ENCODE data around the gene SPO11. TPM values are rescaled to one million over a fixed set of nuclear protein-coding genes. Genes with fewer than 3 reads are reported as not detected.
A peak's percentile ranks its signal among the peaks of the same experiment; 100 is the strongest.

The SPO11 gene
- total and polyA plus RNA-seq, 9 of the 15 experiments (the other 6 are each of a cell fraction or from before 2014, with no cell fraction given), result not detected

GRCh38 chr20:57381596-57382503, 52.2 kb downstream of the SPO11 start (continued):
- TF ChIP-seq MYNN (IDR thresholded peaks at IDR 0.05) (0 out of 2 replicates have a peak, but pooled peaks have one; percentile 33), MYNN (CRISPR knock-in tag; IDR thresholded peaks at IDR 0.05) (no peak), CBFA2T3 (IDR thresholded peaks at IDR 0.05) (no peak), MYC (IDR thresholded peaks at IDR 0.05; ENCODE audit: low read depth, low read length) (peak; percentile 88), MYC (CRISPR knock-in tag; IDR thresholded peaks at IDR 0.05; ENCODE audit: borderline replicate concordance, low read depth) (no peak), CC2D1A (IDR thresholded peaks at IDR 0.05) (peak; percentile 68), ZNF24 (IDR thresholded peaks at IDR 0.05) (peak; percentile 41; the same call in 1 of the 2 replicates)
- TF ChIP-seq, protein P1, sequence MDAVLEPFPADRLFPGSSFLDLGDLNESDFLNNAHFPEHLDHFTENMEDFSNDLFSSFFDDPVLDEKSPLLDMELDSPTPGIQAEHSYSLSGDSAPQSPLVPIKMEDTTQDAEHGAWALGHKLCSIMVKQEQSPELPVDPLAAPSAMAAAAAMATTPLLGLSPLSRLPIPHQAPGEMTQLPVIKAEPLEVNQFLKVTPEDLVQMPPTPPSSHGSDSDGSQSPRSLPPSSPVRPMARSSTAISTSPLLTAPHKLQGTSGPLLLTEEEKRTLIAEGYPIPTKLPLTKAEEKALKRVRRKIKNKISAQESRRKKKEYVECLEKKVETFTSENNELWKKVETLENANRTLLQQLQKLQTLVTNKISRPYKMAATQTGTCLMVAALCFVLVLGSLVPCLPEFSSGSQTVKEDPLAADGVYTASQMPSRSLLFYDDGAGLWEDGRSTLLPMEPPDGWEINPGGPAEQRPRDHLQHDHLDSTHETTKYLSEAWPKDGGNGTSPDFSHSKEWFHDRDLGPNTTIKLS (IDR thresholded peaks at IDR 0.05; ENCODE audit: borderline replicate concordance, low read depth), result no peak
- TF ChIP-seq, protein P2, sequence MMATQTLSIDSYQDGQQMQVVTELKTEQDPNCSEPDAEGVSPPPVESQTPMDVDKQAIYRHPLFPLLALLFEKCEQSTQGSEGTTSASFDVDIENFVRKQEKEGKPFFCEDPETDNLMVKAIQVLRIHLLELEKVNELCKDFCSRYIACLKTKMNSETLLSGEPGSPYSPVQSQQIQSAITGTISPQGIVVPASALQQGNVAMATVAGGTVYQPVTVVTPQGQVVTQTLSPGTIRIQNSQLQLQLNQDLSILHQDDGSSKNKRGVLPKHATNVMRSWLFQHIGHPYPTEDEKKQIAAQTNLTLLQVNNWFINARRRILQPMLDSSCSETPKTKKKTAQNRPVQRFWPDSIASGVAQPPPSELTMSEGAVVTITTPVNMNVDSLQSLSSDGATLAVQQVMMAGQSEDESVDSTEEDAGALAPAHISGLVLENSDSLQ (IDR thresholded peaks at IDR 0.05), result peak; percentile 11; the same call in 1 of the 2 replicates
- TF ChIP-seq, protein P3, sequence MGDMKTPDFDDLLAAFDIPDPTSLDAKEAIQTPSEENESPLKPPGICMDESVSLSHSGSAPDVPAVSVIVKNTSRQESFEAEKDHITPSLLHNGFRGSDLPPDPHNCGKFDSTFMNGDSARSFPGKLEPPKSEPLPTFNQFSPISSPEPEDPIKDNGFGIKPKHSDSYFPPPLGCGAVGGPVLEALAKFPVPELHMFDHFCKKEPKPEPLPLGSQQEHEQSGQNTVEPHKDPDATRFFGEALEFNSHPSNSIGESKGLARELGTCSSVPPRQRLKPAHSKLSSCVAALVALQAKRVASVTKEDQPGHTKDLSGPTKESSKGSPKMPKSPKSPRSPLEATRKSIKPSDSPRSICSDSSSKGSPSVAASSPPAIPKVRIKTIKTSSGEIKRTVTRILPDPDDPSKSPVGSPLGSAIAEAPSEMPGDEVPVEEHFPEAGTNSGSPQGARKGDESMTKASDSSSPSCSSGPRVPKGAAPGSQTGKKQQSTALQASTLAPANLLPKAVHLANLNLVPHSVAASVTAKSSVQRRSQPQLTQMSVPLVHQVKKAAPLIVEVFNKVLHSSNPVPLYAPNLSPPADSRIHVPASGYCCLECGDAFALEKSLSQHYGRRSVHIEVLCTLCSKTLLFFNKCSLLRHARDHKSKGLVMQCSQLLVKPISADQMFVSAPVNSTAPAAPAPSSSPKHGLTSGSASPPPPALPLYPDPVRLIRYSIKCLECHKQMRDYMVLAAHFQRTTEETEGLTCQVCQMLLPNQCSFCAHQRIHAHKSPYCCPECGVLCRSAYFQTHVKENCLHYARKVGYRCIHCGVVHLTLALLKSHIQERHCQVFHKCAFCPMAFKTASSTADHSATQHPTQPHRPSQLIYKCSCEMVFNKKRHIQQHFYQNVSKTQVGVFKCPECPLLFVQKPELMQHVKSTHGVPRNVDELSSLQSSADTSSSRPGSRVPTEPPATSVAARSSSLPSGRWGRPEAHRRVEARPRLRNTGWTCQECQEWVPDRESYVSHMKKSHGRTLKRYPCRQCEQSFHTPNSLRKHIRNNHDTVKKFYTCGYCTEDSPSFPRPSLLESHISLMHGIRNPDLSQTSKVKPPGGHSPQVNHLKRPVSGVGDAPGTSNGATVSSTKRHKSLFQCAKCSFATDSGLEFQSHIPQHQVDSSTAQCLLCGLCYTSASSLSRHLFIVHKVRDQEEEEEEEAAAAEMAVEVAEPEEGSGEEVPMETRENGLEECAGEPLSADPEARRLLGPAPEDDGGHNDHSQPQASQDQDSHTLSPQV (IDR thresholded peaks at IDR 0.05), result peak; percentile 82
- TF ChIP-seq, protein P4, sequence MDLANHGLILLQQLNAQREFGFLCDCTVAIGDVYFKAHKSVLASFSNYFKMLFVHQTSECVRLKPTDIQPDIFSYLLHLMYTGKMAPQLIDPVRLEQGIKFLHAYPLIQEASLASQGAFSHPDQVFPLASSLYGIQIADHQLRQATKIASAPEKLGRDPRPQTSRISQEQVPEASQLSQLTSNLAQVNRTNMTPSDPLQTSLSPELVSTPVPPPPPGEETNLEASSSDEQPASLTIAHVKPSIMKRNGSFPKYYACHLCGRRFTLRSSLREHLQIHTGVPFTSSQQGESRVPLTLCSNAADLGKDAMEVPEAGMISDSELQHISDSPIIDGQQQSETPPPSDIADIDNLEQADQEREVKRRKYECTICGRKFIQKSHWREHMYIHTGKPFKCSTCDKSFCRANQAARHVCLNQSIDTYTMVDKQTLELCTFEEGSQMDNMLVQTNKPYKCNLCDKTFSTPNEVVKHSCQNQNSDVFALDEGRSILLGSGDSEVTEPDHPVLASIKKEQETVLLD (IDR thresholded peaks at IDR 0.05), result no peak
- TF ChIP-seq, protein P5, sequence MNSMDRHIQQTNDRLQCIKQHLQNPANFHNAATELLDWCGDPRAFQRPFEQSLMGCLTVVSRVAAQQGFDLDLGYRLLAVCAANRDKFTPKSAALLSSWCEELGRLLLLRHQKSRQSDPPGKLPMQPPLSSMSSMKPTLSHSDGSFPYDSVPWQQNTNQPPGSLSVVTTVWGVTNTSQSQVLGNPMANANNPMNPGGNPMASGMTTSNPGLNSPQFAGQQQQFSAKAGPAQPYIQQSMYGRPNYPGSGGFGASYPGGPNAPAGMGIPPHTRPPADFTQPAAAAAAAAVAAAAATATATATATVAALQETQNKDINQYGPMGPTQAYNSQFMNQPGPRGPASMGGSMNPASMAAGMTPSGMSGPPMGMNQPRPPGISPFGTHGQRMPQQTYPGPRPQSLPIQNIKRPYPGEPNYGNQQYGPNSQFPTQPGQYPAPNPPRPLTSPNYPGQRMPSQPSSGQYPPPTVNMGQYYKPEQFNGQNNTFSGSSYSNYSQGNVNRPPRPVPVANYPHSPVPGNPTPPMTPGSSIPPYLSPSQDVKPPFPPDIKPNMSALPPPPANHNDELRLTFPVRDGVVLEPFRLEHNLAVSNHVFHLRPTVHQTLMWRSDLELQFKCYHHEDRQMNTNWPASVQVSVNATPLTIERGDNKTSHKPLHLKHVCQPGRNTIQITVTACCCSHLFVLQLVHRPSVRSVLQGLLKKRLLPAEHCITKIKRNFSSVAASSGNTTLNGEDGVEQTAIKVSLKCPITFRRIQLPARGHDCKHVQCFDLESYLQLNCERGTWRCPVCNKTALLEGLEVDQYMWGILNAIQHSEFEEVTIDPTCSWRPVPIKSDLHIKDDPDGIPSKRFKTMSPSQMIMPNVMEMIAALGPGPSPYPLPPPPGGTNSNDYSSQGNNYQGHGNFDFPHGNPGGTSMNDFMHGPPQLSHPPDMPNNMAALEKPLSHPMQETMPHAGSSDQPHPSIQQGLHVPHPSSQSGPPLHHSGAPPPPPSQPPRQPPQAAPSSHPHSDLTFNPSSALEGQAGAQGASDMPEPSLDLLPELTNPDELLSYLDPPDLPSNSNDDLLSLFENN (IDR thresholded peaks at IDR 0.05; ENCODE audit: low read depth in 2 of 2, low read length in 2 of 2), result peak in 1 of 2 experiments; percentile 11; a peak in 1 of 4 replicates
